ENCODE measurements around the gene METTL25.

Gene METTL25

DNA sequence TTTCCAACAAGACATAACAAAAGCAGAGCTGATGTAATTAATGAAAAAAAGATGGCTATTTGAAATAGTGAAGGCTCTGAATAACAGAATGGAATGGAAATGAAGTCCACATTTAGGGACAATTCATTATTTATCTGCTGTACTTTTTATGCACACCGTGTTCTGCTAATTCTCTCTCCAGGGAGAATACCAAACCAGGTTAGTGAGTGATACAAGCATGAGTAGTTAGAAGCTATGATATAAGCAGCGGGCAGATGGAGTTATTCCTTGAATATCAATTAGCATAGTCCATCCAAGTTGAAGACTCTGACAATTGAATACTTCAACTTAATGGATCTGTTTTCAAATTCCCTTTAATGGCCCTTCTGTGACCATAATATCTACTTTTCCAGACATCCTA lies 166.3 kb downstream of the METTL25 start:
- no peak for DNase-seq (ENCODE audit: low read depth in 2 of 2)

DNA sequence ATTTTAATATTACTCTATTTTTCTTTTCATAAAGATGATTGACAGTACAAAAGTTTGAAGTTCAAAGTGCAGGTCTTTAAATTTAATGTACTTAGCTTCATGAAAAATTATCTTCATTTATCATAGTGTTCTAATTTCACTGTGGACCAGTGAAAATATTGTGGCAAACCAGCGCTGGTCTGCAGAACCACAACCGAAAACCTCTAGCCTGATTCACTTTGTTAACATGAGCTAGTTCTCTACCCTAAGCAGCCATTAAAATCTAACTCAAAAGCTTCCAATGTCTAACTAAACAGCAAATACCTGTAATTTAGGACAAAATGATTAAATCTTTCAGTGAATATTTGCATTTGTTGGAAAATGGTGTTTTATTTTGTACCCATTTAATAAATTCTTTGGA lies 167.3 kb downstream of the METTL25 start:
- no peak for DNase-seq (ENCODE audit: low read depth in 2 of 2)

DNA sequence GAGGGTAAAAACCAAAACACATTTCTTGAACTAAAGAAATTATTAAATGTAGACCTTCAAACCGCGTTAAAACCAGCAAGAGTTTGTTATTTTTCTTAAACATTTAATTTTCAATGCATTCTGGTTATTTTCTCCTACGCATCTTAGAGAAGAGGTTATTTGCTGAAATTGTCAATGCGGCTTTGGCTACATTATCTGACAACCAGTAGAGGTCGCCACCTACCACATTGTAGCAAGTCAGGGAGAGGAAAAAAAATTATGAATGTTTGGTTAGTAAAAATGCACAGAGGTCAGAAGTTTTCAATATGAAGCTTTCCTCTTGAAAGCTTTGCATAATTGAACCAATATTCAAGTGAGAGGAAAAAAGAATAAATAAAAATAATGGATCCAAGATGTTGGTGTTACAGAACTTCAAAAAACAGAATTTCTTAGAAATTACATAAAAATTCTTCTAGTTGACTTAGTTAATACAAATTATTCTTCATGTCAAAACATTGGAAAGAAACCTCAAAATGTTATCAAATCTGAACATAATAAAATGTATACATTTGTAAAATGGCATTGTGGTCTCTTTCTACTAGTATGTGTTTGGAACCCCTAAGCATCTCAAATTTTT lies 168.9 kb downstream of the METTL25 start:
- DNase-seq (ENCODE audit: low read depth in 2 of 2) = no peak
